GM08714 (cell line): ENCODE results near the gene SCARB2.
"Not testable (repeated sequence)": the region's sequence is repeated elsewhere in the genome, so short reads cannot be mapped to it uniquely, and the experiment has no call there.

Experiments
- H3K4me3 ChIP-seq: fragments of 200-500 bp; sonication (Bioruptor generic); 2 replicates; pipeline ENCODE4 v1.5.1; 2014; ENCODE audit warnings: mild to moderate bottlenecking, low read length, inconsistent platforms
- ZNF274 ChIP-seq: IDR thresholded peaks from 2 replicates; pipeline ENCODE4 v1.6.1; 2012; ENCODE audit warnings: mild to moderate bottlenecking, low read depth, low read length

Gene SCARB2, protein sequence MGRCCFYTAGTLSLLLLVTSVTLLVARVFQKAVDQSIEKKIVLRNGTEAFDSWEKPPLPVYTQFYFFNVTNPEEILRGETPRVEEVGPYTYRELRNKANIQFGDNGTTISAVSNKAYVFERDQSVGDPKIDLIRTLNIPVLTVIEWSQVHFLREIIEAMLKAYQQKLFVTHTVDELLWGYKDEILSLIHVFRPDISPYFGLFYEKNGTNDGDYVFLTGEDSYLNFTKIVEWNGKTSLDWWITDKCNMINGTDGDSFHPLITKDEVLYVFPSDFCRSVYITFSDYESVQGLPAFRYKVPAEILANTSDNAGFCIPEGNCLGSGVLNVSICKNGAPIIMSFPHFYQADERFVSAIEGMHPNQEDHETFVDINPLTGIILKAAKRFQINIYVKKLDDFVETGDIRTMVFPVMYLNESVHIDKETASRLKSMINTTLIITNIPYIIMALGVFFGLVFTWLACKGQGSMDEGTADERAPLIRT

DNA sequence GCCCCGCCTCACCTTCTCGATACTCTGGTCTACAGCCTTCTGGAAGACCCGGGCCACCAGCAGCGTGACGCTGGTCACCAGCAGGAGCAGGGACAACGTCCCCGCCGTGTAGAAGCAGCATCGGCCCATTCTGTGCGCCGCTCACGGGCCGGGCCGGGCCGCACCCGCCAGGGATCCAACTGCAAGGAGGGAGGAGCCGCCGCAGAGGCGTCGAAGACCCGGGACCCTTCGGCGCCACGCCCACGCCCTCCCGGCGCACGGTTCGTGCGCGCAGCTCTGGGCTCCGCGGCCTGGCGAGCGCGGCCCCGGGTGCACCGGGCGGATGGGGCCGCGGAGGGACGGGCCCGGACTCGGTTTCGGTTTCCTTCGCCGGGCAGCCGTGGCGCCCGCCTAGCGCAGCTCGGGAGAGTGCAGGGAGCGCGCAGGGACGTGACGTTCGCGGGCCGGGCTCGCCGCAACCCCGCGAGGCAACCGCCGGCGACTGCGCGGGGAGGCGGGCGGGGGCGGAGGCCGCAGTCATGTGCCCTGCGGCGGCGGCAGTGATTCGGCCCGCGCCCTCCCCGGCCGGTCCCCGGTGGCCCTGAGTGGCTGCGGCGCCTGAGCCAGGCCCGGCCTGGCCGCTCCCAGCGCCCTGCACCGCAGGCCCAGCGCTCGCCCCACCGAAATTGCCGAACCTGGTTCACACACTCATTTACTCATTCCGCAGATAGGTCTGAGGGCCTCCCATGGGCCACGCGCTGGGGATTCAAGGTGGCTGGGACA lies at the start of gene SCARB2:
SCARB2 (minus strand) TSS at position 410 of the 762 bp plus-strand sequence; CDS start at position 129, 281 bp downstream.
- TF ChIP-seq ZNF274, result no peak
- H3K4me3 ChIP-seq, result peak within 1 kb of the TSS; percentile 68; the same call in 1 of the 2 replicates

DNA sequence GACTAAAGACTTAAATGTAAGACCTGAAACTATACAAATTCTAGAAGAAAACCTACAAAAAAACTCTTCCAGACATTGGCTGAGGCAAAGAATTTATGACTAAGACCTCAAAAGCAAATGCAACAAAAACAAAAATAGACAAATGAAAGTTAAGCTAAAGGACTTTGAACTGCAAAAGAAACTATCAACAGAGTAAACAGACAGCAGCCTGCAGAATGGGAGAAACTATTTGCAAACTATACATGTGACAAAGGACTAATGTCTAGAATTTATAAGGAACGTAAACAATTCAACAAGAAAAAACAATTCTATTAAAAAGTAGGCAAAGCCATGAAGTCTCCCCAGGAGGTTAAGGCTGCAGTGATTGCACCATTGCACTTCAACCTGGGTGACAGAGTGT lies 46.9 kb upstream of the SCARB2 start:
- H3K4me3 ChIP-seq, result no peak overlapping the region
- TF ChIP-seq ZNF274, result no peak

DNA sequence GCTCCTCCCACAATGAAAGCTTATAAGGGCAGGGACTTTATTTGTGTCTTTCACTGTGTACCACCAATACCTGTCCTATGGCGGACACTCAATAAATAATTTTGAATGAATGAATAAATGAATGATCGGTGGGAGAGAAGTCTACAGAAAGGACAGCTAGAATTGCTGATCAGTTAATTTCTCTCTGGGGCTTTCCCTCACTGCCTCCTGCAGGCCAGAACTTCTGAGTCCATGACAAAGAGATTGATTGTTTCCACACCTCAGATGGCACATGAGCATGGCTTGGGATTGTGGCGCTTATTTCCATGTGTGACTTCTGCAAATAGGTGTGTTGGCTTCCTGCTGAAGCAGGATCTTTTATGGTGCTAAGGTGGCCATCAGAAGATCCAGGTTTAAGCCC lies 44.2 kb upstream of the SCARB2 start:
- no peak for TF ChIP-seq ZNF274
- H3K4me3 ChIP-seq, result no peak overlapping the region

DNA sequence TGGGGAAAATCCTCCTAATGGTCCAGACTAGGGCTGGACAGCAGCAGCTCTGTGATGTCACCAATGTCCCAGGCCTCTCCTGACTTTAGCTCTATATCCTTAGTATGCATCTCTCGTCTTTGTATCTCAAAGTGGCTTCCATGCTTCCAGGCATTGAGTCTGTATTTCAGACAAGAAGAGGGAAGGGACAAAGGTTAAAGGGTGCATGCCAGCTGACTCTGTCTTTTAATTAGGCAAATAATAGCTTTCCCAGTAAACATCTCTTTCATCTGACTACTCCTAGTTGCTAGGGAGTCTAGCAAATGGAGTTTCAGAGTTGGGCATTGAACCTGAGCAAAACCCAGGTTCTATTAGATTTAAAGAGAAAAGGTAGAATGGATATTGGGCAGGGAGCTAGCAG lies 43.3 kb upstream of the SCARB2 start:
- no peak for TF ChIP-seq ZNF274
- no peak overlapping the region for H3K4me3 ChIP-seq

DNA sequence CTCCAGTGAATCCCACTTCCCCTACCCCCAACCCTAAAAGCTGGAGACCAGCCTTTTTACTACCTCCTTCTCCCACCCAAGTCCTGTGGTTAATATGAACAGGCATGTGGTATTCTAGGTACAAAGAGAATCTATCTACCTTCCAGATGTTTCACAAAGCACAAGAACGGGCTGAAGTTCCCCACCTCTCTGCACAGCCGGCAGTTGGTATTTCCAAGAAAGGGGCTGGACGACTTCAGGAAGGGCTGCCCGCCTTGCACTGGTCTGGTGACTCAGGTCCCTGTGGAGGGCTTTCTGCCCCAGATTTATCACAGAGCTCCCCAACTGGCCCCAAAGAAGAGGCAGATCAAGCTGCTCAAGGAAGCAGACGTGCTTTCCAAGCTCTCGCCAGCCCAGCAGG lies 42.4 kb upstream of the SCARB2 start:
- TF ChIP-seq ZNF274, result no peak
- H3K4me3 ChIP-seq, result no peak overlapping the region

DNA sequence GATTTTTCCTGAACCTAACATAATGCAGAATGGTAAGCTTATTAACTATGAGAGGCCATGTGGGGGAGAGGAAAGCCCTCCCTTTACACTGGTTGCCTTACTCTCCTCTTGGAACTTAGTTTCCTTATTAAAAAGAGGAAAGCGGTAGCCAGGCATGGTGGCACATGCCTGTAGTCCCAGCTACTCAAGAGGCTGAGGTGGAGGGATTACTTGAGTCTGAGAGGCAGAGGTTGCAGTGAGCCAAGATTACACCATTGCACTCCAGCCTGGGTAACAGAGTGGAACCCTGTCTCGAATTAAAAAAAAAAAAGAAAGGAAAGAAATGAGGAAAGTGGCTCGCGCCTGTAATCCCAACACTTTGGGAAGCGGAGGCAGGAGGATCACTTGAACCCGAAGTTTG lies 39.9 kb upstream of the SCARB2 start:
- TF ChIP-seq ZNF274, result no peak
- H3K4me3 ChIP-seq, result no peak overlapping the region

DNA sequence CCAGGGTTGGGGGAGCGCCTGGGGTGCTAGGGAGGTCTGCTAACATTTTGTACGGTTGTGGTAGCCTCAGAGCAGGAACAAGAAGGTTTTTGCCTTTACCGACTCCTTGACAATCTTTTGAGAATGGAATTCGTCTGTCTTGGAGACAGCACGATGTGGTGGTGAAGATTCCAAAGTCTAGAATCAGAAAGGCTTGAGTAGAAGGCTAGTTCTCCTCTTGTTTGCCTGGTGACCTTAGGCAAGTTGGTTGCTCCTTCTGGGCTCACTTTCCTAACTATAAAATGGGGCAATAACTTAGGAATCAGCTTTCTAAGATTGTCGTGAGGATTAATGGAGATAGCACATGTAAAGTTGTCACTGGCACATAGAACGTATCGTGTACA lies 38.6 kb upstream of the SCARB2 start:
- TF ChIP-seq ZNF274, result no peak
- no peak overlapping the region for H3K4me3 ChIP-seq

DNA sequence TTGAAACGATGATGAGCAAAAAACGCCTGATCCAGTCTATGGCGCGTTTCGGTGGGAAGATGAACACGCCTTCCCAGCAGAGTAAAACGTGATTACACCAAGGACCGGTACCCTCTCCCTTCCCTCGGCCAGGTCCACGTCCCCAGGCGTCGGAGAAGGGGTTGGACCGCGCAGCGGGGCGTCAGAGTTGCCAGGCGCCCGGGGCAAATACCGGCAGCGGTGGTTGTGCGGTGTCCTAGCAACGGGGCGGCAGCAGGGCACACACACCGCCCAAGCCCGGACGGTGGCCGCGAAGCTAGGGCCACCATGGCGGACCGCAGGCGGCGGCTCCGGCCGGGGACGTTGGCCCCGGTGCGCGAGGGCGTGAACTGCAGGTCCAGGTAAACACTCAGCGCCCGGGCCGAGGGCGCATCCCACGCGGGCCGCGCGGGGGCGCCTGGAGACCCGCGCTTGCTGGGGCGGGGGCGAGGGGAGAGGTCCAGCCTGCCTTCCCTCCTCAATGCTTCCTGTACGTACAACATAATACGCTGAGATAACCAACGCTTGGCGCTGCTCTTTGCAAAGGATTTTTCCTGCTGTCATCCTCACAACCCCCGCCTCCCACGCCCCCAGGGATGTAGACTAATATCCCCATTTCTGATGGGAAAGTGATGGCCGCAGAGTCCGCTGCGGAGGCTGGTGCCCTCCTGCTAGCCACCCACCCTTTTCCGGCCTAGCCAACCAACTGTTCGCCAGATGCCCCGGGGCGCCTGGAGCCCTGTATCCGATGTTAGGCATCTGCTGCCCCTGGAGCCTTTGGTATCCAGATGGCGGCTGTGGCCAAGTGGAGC lies 38.0 kb upstream of the SCARB2 start, which contains the start of gene FAM47E:
FAM47E (plus strand) TSS at position 281 of the 830 bp plus-strand sequence; CDS start at position 307, 26 bp downstream.
- peak within 1 kb of the TSS; percentile 40; the same call in 1 of the 2 replicates for H3K4me3 ChIP-seq
- no peak for TF ChIP-seq ZNF274

DNA sequence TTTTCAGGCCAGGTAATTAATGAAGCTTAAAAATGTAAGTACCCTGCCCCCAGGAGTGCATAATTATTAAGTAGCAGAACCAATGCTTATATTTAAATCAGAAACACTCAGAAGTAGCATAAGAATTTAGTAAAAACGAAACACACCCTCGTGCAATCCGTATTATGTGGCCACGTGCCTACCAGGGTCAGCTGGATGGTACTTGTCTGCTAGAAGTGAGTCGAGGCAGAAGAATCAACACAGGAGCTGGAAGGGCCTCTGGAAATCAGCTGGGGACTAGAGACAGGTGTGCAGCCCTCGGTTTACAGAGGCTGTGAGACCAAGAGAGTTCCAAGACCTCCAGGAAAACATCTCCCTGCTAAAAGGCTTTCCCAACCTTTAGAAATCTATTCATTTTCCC lies 37.3 kb upstream of the SCARB2 start:
- TF ChIP-seq ZNF274, result no peak
- no peak overlapping the region; the same call in 1 of the 2 replicates for H3K4me3 ChIP-seq

DNA sequence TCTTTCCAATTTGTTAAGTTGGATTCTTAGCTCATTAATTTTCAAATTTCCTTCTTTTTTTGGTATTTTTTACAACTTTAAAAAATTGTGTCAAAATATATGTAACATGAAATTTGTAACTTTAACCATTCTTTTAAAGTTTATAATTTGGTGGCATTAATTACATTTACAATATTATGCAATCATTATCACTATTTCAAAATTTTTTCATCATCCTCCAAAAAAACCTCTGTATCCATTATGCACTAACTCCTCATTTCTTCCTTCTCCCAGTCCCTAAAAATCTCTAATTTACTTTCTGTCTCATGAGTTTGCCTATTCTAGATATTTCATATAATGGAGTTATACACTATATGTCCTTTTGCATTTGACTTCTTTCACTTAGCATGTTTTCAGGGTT lies 33.2 kb upstream of the SCARB2 start:
- no peak overlapping the region for H3K4me3 ChIP-seq
- no peak for TF ChIP-seq ZNF274

DNA sequence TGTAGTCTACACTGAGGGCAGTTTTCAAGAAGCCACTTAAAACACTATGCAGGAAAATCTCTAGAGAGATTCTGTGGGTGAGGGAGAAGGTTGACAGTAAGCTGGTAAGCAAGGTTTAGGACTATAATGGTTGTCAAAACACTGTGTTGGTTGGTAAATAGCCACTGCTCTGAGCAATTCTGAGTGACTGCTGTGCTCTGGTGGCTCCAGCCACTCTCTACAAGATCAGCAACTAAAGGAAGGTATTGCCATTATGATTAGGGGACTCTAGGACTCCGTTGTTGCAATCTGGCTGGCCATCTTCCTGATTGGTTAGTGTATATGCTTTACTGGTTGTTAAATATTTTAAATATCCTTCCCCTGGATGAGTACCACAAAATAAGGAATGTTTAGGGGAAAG lies 32.4 kb upstream of the SCARB2 start:
- no peak overlapping the region for H3K4me3 ChIP-seq
- TF ChIP-seq ZNF274, result no peak

DNA sequence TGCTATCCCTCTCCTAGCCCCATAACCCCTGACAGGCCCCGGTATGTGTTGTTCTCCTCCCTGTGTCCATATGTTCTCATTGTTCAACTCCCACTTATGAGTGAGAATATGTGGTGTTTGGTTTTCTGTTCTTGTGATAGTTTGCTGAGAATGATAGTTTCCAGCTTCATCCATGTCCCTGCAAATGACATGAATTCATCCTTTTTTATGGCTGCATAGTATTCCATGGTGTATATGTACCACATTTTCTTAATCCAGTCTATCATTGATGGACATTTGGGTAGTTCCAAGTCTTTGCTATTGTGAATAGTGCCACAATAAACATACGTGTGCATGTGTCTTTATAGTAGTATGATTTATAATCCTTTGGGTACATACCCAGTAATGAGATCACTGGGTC lies 30.3 kb upstream of the SCARB2 start:
- not testable (repeated sequence) for H3K4me3 ChIP-seq

DNA sequence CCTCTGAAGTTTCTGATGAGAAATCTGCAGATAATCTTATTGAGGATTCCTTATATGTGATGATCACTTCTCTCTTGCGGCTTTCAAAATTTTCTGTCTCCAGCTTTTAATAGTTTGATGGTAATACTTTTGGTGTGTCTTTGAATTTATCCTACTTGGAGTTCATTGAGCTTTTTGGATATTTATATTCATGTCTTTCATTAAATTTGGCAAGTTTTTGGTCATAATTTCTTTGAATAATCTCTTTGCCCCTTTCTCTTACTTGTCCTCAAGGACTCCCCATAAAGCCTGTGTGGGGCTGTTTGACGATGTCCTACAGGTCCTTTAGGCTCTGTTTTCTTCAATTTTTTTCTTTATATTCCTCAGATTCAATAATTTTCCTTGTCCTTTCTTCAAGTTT lies 26.6 kb upstream of the SCARB2 start:
- TF ChIP-seq ZNF274, result no peak
- H3K4me3 ChIP-seq, result no peak overlapping the region

DNA sequence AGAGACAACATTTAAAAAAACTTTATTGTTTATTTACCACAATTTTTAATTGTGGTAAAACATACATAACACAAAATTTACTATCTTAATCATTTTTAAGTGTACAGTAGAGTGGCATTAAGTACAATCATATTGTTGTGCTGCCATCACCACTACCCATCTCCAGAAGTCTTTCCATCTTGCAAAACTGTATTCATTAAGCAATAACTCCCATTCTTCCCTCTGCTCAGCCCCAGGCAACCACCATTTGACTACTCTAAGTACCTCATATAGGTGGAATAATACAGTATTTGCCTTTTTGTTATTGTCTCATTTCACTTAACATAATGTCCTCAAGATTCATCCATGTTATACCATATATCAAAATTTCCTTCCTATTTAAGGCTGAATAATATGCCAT lies 25.1 kb upstream of the SCARB2 start:
- H3K4me3 ChIP-seq, result no peak overlapping the region
- no peak for TF ChIP-seq ZNF274
